Neural cell (in vitro differentiated cells): Measurements from ENCODE around the gene ZDHHC5. TPM values are rescaled to one million over a fixed set of nuclear protein-coding genes. Genes with fewer than 3 reads are reported as not detected.

ENCODE experiments used
- H2AFZ ChIP-seq: fragments of 200-600, 300-800 bp; sonication (generic), shearing (Covaris generic); 2 replicates; pipeline ENCODE4 v1.6.0; 2014; ENCODE audit warnings: low read depth, mild to moderate bottlenecking, antibody characterized with exemption, low read length, moderate library complexity
- H3F3A ChIP-seq: fragments of 200-600 bp; shearing (Covaris generic); 2 replicates; pipeline ENCODE4 v1.6.1; 2016; ENCODE audit warnings: mild to moderate bottlenecking, moderate library complexity, mixed read lengths, antibody characterized with exemption, low read length; ENCODE audit not compliant: insufficient read depth, poor library complexity, severe bottlenecking
- H3K27ac ChIP-seq: fragments of 200-600, 300-800 bp; sonication (generic), shearing (Covaris generic); 2 replicates; pipeline ENCODE4 v1.5.1; 2014; ENCODE audit warnings: mild to moderate bottlenecking, low read length, moderate library complexity
- H3K27me3 ChIP-seq: fragments of 300-800, 200-600 bp; sonication (generic), shearing (Covaris generic); 2 replicates; pipeline ENCODE4 v1.6.0; 2014; ENCODE audit warnings: mild to moderate bottlenecking, low read depth, low read length, moderate library complexity; ENCODE audit not compliant: insufficient read depth
- H3K36me3 ChIP-seq: fragments of 300-800, 200-600 bp; sonication (generic), shearing (Covaris generic); 2 replicates; pipeline ENCODE4 v1.5.1; 2014; ENCODE audit warnings: mild to moderate bottlenecking, antibody characterized with exemption, low read length, moderate library complexity; ENCODE audit not compliant: insufficient read depth
- H3K4me2 ChIP-seq: fragments of 300-800, 200-600 bp; sonication (generic), shearing (Covaris generic); 2 replicates; pipeline ENCODE4 v1.6.0; 2014; ENCODE audit warnings: mild to moderate bottlenecking, low read length
- H3K4me3 ChIP-seq: fragments of 300-800, 200-600 bp; sonication (generic), shearing (Covaris generic); 2 replicates; pipeline ENCODE4 v1.5.1; 2014; ENCODE audit warnings: mild to moderate bottlenecking, low read length, moderate library complexity
- H3K79me2 ChIP-seq: fragments of 200-600 bp; shearing (Covaris generic); replicated peaks from 2 replicates; pipeline ENCODE4 v1.6.0; 2014; ENCODE audit warnings: mild to moderate bottlenecking, low read length, moderate library complexity; ENCODE audit not compliant: insufficient read depth
- H3K9ac ChIP-seq: fragments of 300-800, 200-600 bp; sonication (generic), shearing (Covaris generic); 2 replicates; pipeline ENCODE4 v1.6.1; 2016; ENCODE audit warnings: mild to moderate bottlenecking, low read length, mixed read lengths
- H3K9me2 ChIP-seq: fragments of 200-600 bp; shearing (Covaris generic); 2 replicates; pipeline ENCODE4 v1.6.1; 2016; ENCODE audit warnings: mild to moderate bottlenecking, low read length, mixed read lengths; ENCODE audit not compliant: insufficient read depth
- H3K9me3 ChIP-seq: fragments of 200-600, 300-800 bp; sonication (generic), shearing (Covaris generic); 2 replicates; pipeline ENCODE4 v1.6.1; 2016; ENCODE audit warnings: mild to moderate bottlenecking, mixed run types, low read length, moderate library complexity, mixed read lengths
- H4K20me1 ChIP-seq: fragments of 200-600 bp; shearing (Covaris generic); 2 replicates; pipeline ENCODE4 v1.6.1; 2016; ENCODE audit warnings: mild to moderate bottlenecking, mixed run types; ENCODE audit not compliant: insufficient read depth
- EP300 ChIP-seq: fragments of 450-650 bp; conservative IDR thresholded peaks from 2 replicates; pipeline ENCODE4 v1.6.1; 2014; ENCODE audit warnings: antibody characterized with exemption, mild to moderate bottlenecking, moderate library complexity; ENCODE audit not compliant: poor library complexity, severe bottlenecking
- EZH2 ChIP-seq: fragments of 200-600, 300-800 bp; shearing (Covaris generic), sonication (generic); IDR thresholded peaks from 2 replicates; pipeline ENCODE4 v1.6.1; 2014; ENCODE audit warnings: antibody characterized with exemption, low read length, borderline replicate concordance, mild to moderate bottlenecking; ENCODE audit not compliant: insufficient read depth, poor library complexity, severe bottlenecking
- MXI1 ChIP-seq: fragments of 450-650 bp; conservative IDR thresholded peaks from 2 replicates; pipeline ENCODE4 v1.6.1; 2014; ENCODE audit warnings: antibody characterized with exemption, mild to moderate bottlenecking; ENCODE audit not compliant: poor library complexity, severe bottlenecking
- POLR2AphosphoS5 ChIP-seq: IDR thresholded peaks from 2 replicates; pipeline ENCODE4 v1.6.1; 2012
- RAD21 ChIP-seq: fragments of 450-650 bp; conservative IDR thresholded peaks from 2 replicates; pipeline ENCODE4 v1.6.1; 2014; ENCODE audit warnings: antibody characterized with exemption, mild to moderate bottlenecking, moderate library complexity
- SMC3 ChIP-seq: fragments of 450-650 bp; conservative IDR thresholded peaks from 2 replicates; pipeline ENCODE4 v1.6.1; 2014; ENCODE audit warnings: antibody characterized with exemption, mild to moderate bottlenecking, moderate library complexity; ENCODE audit not compliant: poor library complexity
- TAF1 ChIP-seq: IDR thresholded peaks from 2 replicates; pipeline ENCODE4 v1.6.1; 2012; ENCODE audit warnings: low read depth
- polyA plus RNA-seq: library from polyadenylated mRNA; depleted of rRNA; stranded (reverse); fragments of >200 nt; gene quantifications from 2 replicates; pipeline ENCODE4 v1.2.3, GENCODE V29; 2014
- TF ChIP-seq, protein P1 (sequence below): fragments of 450-650 bp; IDR thresholded peaks from 2 replicates; pipeline ENCODE4 v1.5.1; 2014; ENCODE audit warnings: antibody characterized with exemption, mild to moderate bottlenecking, moderate library complexity; ENCODE audit not compliant: poor library complexity, severe bottlenecking
- TF ChIP-seq, protein P2 (sequence below): IDR thresholded peaks from 2 replicates; pipeline ENCODE4 v1.6.1; 2012; ENCODE audit warnings: borderline replicate concordance

The ZDHHC5 gene
- polyA plus RNA-seq, 1 donor from 2014 or later = 15.8 TPM

DNA sequence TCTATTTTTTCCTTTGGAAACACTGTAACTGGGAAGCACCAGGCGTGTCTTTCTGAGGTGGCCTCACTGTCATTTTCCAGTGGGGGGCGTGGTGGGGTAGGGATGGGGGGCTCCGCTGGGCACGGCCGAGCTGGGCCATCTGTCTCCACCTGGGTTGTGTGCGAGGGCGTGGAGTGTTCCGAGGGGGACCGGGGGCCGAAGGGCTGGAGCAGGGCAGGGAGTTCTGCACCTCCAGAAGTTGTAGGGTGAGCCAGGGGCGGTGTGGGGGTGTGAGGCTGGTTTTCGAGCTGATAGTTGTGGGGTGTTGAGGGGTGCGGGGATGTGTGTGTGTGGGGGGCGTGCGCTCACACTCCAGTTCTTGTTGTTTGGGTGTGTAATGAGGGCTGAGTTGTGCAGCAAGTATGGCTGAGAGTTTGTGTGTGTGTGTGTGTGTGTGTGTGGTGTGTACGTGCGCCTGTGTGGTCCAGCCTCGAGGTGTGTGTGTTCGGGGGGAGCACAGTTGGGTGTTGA is 29.0 kb upstream of the ZDHHC5 start:
- peak overlapping the region; percentile 71 for H3K4me2 ChIP-seq
- H3K9me2 ChIP-seq = no peaks in the 10 kb centered on the region
- H3F3A ChIP-seq = no peaks in the 10 kb centered on the region
- peak overlapping the region; percentile 96 for H3K9ac ChIP-seq
- peaks cover 36% of the 10 kb centered on the region for H3K79me2 ChIP-seq
- peak overlapping the region; percentile 96 for H3K4me3 ChIP-seq
- TF ChIP-seq POLR2AphosphoS5 = peak; percentile 40
- TF ChIP-seq, protein P1, sequence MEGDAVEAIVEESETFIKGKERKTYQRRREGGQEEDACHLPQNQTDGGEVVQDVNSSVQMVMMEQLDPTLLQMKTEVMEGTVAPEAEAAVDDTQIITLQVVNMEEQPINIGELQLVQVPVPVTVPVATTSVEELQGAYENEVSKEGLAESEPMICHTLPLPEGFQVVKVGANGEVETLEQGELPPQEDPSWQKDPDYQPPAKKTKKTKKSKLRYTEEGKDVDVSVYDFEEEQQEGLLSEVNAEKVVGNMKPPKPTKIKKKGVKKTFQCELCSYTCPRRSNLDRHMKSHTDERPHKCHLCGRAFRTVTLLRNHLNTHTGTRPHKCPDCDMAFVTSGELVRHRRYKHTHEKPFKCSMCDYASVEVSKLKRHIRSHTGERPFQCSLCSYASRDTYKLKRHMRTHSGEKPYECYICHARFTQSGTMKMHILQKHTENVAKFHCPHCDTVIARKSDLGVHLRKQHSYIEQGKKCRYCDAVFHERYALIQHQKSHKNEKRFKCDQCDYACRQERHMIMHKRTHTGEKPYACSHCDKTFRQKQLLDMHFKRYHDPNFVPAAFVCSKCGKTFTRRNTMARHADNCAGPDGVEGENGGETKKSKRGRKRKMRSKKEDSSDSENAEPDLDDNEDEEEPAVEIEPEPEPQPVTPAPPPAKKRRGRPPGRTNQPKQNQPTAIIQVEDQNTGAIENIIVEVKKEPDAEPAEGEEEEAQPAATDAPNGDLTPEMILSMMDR = no peak
- TF ChIP-seq MXI1 = no peak
- TF ChIP-seq EZH2 = no peak
- H3K27me3 ChIP-seq = no peaks in the 10 kb centered on the region
- H3K27ac ChIP-seq = peak overlapping the region; percentile 92
- H3K36me3 ChIP-seq = no peaks in the 10 kb centered on the region
- no peaks in the 10 kb centered on the region for H4K20me1 ChIP-seq
- peak overlapping the region; percentile 56 for H2AFZ ChIP-seq
- no peaks in the 10 kb centered on the region for H3K9me3 ChIP-seq

DNA sequence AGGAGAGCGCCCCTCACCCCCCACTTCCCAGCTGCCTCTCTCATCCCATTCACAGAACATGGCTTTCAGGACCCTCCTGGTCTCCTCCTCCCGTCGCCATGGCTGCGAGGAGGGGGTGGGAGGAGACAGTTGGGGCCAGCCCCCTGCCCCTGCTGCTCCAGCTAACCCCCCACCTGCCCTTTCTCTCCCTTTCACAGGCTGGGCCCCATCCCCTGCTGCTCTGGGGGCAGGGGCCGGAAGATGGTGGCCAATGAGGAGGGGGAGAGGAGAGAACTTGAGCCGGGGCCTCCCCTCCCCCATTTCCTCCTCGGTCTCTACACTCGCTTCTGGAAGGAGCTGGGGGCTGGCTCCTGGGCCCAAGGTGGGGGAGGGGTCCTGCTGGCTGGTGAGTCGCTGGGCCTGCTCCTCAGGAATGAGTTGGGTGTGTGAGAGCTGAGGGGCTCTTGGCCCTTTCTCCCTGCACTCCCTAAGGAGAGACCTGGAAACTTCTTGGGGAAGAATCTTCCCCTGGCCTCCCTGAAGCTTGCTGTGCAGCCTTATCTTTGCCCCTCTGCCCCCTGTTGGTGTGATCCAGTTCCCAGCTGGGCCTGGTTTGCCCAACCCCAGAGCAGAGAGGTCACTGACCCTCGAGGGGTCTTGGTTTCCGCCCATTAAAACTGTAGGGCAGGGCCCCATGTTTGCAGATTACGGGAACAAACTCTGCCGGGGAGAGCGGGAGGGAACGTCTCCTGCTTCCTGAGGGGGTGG is 28.4 kb upstream of the ZDHHC5 start:
- Histone ChIP-seq H4K20me1 (no peaks in the 10 kb centered on the region), H3K4me2 (peak overlapping the region; percentile 71)
- TF ChIP-seq MXI1 (no peak), TAF1 (no peak), EP300 (no peak), RAD21 (no peak), EZH2 (no peak), SMC3 (no peak), POLR2AphosphoS5 (no peak)
- TF ChIP-seq, protein P2, sequence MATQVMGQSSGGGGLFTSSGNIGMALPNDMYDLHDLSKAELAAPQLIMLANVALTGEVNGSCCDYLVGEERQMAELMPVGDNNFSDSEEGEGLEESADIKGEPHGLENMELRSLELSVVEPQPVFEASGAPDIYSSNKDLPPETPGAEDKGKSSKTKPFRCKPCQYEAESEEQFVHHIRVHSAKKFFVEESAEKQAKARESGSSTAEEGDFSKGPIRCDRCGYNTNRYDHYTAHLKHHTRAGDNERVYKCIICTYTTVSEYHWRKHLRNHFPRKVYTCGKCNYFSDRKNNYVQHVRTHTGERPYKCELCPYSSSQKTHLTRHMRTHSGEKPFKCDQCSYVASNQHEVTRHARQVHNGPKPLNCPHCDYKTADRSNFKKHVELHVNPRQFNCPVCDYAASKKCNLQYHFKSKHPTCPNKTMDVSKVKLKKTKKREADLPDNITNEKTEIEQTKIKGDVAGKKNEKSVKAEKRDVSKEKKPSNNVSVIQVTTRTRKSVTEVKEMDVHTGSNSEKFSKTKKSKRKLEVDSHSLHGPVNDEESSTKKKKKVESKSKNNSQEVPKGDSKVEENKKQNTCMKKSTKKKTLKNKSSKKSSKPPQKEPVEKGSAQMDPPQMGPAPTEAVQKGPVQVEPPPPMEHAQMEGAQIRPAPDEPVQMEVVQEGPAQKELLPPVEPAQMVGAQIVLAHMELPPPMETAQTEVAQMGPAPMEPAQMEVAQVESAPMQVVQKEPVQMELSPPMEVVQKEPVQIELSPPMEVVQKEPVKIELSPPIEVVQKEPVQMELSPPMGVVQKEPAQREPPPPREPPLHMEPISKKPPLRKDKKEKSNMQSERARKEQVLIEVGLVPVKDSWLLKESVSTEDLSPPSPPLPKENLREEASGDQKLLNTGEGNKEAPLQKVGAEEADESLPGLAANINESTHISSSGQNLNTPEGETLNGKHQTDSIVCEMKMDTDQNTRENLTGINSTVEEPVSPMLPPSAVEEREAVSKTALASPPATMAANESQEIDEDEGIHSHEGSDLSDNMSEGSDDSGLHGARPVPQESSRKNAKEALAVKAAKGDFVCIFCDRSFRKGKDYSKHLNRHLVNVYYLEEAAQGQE = no peak
- TF ChIP-seq, protein P1 = no peak

More for the DNA sequence above, 28.4 kb upstream of the ZDHHC5 start:
- H3K9me3 ChIP-seq = no peaks in the 10 kb centered on the region
- no peaks in the 10 kb centered on the region for H3K27me3 ChIP-seq
- peaks cover 36% of the 10 kb centered on the region for H3K79me2 ChIP-seq
- H3K36me3 ChIP-seq = no peaks in the 10 kb centered on the region
- H3K9ac ChIP-seq = peak overlapping the region; percentile 96
- no peak overlapping the region for H2AFZ ChIP-seq
- H3K4me3 ChIP-seq = peak overlapping the region; percentile 96
- no peaks in the 10 kb centered on the region for H3K9me2 ChIP-seq
- H3K27ac ChIP-seq = peak overlapping the region; percentile 92
- no peaks in the 10 kb centered on the region for H3F3A ChIP-seq
